Breast epithelium (tissue), 4 donors: Measurements from ENCODE around the gene NFIB. TPM values are rescaled to one million over a fixed set of nuclear protein-coding genes. Genes with fewer than 3 reads are reported as not detected.
A peak's percentile ranks its signal among the peaks of the same experiment; 100 is the strongest.

Experiments
- DNase-seq, 2 donors: peaks; one replicate each; pipeline ENCODE4 v3.0.0-alpha.2; 2019; ENCODE audit warnings: low spot score in 2 of 2
- H3K27ac ChIP-seq, 2 donors: fragments of 200-600 bp; sonication (generic) in 1 of 2; one replicate each; pipeline ENCODE4 v1.5.1; 2016 to 2019; ENCODE audit warnings: mild to moderate bottlenecking in 1 of 2
- H3K27me3 ChIP-seq, 2 donors: fragments of 200-600 bp; sonication (generic) in 1 of 2; one replicate each; pipeline versions ENCODE4 v1.5.1 to v1.6.0; 2017 to 2019; ENCODE audit warnings: control low read depth in 1 of 2, mild to moderate bottlenecking in 1 of 2
- H3K36me3 ChIP-seq: fragments of 200-600 bp; one replicate; pipeline ENCODE4 v1.5.1; 2019
- H3K4me1 ChIP-seq, 2 donors: fragments of 200-600 bp; sonication (generic); one replicate each; pipeline ENCODE4 v1.5.1; 2016 to 2019; ENCODE audit warnings: control low read depth in 1 of 2
- H3K4me3 ChIP-seq, 3 donors: fragments of 200-600 bp; sonication (generic); 1 replicate in 2 of 3; 2 replicates in 1 of 3; pipeline ENCODE4 v1.5.1; 2016 to 2019; ENCODE audit warnings: mild to moderate bottlenecking in 3 of 3, moderate library complexity in 2 of 3
- H3K9me3 ChIP-seq, 2 donors: fragments of 200-600 bp; sonication (generic) in 1 of 2; one replicate each; pipeline ENCODE4 v1.5.1; 2016 to 2019; ENCODE audit warnings: control low read depth in 1 of 2
- CTCF ChIP-seq, 3 donors: fragments of 450-650 bp; IDR thresholded peaks; one replicate each; pipeline ENCODE4 v1.5.1; 2016 to 2017; ENCODE audit warnings: antibody characterized with exemption in 3 of 3, mild to moderate bottlenecking in 3 of 3, moderate library complexity in 3 of 3
- POLR2A ChIP-seq: fragments of 450-650 bp; IDR thresholded peaks from one replicate; pipeline ENCODE4 v1.6.1; 2016; ENCODE audit warnings: antibody characterized with exemption, mild to moderate bottlenecking, moderate library complexity
- POLR2AphosphoS5 ChIP-seq, 3 donors: sonication (generic); formaldehyde crosslinking; IDR thresholded peaks; one replicate each; pipeline ENCODE4 v1.6.1; 2017; ENCODE audit warnings: antibody characterized with exemption in 3 of 3
- intact Hi-C: fragments of 100-400 bp; cut with DNase I; formaldehyde crosslinking; loops from one replicate; pipeline ENCODE4 v1.15.1; 2023; ENCODE audit warnings: low total_unique reads
- total RNA-seq, 3 donors: library from RNA; depleted of rRNA; stranded (reverse); fragments of >200 nt; gene quantifications; one replicate each; pipeline ENCODE4 v1.1.0, GENCODE V29; 2016

NFIB gene
- total RNA-seq, 3 donors from 2014 or later, result 95.2 to 237 (median 105) TPM

- intact Hi-C loops, result no loop called here
Measured at GRCh38 chr9:14136646-14137370, 177.1 kb downstream of the NFIB start.

GRCh38 chr9:14136047-14136635 lies 177.8 kb downstream of the NFIB start:
- intact Hi-C loops, result no loop called here
- Histone ChIP-seq H3K27ac (no peak overlapping the region), H3K4me1 (no peaks in the 10 kb centered on the region), H3K4me3 (no peak overlapping the region), H3K27me3 (no peaks in the 10 kb centered on the region), H3K9me3 (no peaks in the 10 kb centered on the region), H3K36me3 (no peaks in the 10 kb centered on the region)
- no peak for TF ChIP-seq POLR2AphosphoS5 (IDR thresholded peaks at IDR 0.05)
- DNase-seq, result no peak

More at GRCh38 chr9:14136646-14137370, 177.1 kb downstream of the NFIB start:
- H3K27me3 ChIP-seq, result no peaks in the 10 kb centered on the region
- no peaks in the 10 kb centered on the region for H3K4me1 ChIP-seq
- H3K36me3 ChIP-seq, result no peaks in the 10 kb centered on the region
- H3K27ac ChIP-seq, result no peak overlapping the region
- H3K4me3 ChIP-seq, result no peak overlapping the region
- no peak for DNase-seq
- H3K9me3 ChIP-seq, result no peaks in the 10 kb centered on the region
- no peak for TF ChIP-seq POLR2AphosphoS5 (IDR thresholded peaks at IDR 0.05)
- no peak for TF ChIP-seq POLR2A
- TF ChIP-seq CTCF (IDR thresholded peaks at IDR 0.05), result no peak

GRCh38 chr9:14135421-14135820 lies 178.5 kb downstream of the NFIB start:
- Histone ChIP-seq H3K27ac (no peak overlapping the region), H3K4me1 (no peaks in the 10 kb centered on the region), H3K9me3 (no peaks in the 10 kb centered on the region), H3K4me3 (no peak overlapping the region), H3K36me3 (no peaks in the 10 kb centered on the region), H3K27me3 (no peaks in the 10 kb centered on the region)
- intact Hi-C loops, result no loop called here
- no peak for DNase-seq
- TF ChIP-seq POLR2A (no peak), POLR2AphosphoS5 (IDR thresholded peaks at IDR 0.05) (no peak), CTCF (IDR thresholded peaks at IDR 0.05) (no peak)

- Histone ChIP-seq H3K27ac (peak overlapping the region; percentile 12 to 29), H3K9me3 (no peaks in the 10 kb centered on the region)
- intact Hi-C loops, result no loop called here
Measured at GRCh38 chr9:14133394-14133793, 180.5 kb downstream of the NFIB start.

GRCh38 chr9:14132775-14133174 lies 181.2 kb downstream of the NFIB start:
- Histone ChIP-seq H3K27ac (peak overlapping the region in 1 of 2 donors; percentile 12), H3K36me3 (no peaks in the 10 kb centered on the region), H3K27me3 (no peaks in the 10 kb centered on the region), H3K4me1 (no peaks in the 10 kb centered on the region), H3K9me3 (no peaks in the 10 kb centered on the region), H3K4me3 (no peak overlapping the region)
- no peak for TF ChIP-seq POLR2A
- no peak for TF ChIP-seq POLR2AphosphoS5 (IDR thresholded peaks at IDR 0.05)
- TF ChIP-seq CTCF (IDR thresholded peaks at IDR 0.05), result no peak
- intact Hi-C loops, result no loop called here
- DNase-seq, result no peak

More at GRCh38 chr9:14133394-14133793, 180.5 kb downstream of the NFIB start:
- Histone ChIP-seq H3K4me3 (no peak overlapping the region), H3K4me1 (no peaks in the 10 kb centered on the region), H3K27me3 (no peaks in the 10 kb centered on the region), H3K36me3 (no peaks in the 10 kb centered on the region)
- DNase-seq, result no peak
- TF ChIP-seq CTCF (IDR thresholded peaks at IDR 0.05), result no peak
- no peak for TF ChIP-seq POLR2A
- no peak for TF ChIP-seq POLR2AphosphoS5 (IDR thresholded peaks at IDR 0.05)
